HG03432 (cell line): ENCODE data around the gene POMZP3.
"Not testable (repeated sequence)": the region's sequence is repeated elsewhere in the genome, so short reads cannot be mapped to it uniquely, and the experiment has no call there.

Experiments used
- ATAC-seq: cut with Tn5 transposase; IDR thresholded peaks from one replicate; pipeline ENCODE4 v1.9.1; 2021; ENCODE audit warnings: mild to moderate bottlenecking, moderate library complexity; ENCODE audit not compliant: unreplicated experiment

The POMZP3 gene

GRCh38 chr7:76588586-76588985 lies 38.5 kb downstream of the POMZP3 start:
- ATAC-seq, result not testable (repeated sequence)

DNA sequence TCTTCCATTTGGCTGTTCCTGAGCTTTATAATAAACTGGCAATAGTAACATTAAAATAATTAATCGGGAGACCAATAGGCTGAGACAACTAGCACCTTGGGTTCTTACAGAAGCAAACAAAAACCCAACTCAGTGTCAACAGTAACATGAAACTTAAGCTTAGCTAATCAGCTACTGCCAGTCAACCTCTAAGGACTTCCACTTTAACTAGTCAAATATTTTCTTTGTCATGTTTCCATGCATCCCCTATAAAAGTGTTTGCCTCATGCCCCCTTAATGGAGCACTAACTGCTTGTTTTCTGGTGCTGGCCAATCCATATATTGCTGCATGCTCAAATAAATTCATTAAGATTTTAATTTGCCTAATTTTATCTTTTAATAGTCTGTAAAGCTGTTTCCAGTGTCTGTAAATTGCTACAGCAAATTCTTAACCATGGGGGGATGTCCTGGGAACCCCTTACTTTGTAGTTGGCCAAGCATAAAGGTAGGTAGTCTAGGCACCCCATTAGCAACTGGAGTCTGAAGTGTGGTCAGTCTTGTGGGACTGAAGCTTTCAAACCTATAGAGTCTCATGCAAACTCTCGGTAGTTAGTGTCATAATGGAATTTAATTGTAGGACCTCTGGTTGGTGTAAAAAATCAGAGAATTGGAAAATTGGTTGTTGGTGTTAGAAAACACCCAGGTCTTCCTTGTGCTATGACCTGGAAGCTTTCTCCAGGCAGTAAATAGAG lies 40.3 kb downstream of the POMZP3 start:
- ATAC-seq, result not testable (repeated sequence)

DNA sequence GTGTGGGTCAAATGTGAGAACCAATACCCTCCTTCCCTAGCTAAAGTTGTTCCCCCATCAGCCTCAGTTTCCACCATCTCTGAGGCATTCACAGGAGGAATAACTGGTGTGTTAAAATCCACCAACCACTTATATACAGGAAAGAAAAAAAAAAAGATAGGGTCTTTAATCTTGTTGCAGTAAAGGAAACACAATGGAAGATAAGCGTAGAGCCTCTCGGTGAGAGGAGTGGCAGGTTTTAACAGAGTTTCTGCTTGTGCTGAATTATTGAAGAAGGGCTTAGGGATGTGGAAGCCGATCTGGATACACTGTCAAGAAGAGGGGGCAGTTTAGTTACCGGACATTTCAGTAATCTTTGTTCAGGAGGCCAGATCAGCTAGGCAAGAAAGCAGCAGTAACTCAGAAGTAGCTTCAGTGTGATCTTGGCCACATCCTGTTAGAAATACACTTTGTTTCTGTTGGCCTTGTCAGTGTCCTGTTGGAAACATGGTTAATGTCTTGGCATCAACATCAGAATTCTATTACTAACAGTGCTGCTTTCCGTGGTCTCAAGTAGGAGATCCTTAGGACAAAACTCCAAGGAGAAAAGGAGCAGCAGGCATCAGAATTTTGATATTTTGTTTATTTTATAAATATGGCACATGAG lies 43.3 kb downstream of the POMZP3 start:
- ATAC-seq, result not testable (repeated sequence)

- not testable (repeated sequence) for ATAC-seq
Observed at GRCh38 chr7:76582848-76583631, 44.0 kb downstream of the POMZP3 start.

GRCh38 chr7:76575919-76576655 lies 51.0 kb downstream of the POMZP3 start:
- ATAC-seq, result not testable (repeated sequence)

GRCh38 chr7:76575431-76575830 lies 51.6 kb downstream of the POMZP3 start:
- ATAC-seq, result not testable (repeated sequence)

GRCh38 chr7:76572296-76572695 lies 54.8 kb downstream of the POMZP3 start:
- ATAC-seq, result not testable (repeated sequence)

- ATAC-seq, result not testable (repeated sequence)
Observed at GRCh38 chr7:76570324-76570775, 56.7 kb downstream of the POMZP3 start.

DNA sequence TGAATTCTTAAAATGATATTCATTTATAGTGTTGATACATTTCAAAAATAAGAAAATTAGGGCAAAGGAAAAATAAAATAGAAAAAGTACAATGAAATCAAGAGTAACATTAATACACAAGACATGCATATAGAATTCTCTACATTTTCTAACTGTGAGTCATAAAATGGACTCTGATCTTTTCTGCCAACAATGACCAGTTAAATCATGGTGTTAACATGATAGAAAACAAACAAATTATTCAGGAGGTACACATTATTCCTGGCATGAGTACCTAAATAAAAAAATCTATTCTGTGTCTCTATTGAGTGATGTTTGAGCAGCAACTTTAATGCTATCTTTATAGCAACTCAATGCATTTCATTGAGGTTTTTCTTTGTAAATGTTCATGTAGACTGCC lies 58.3 kb downstream of the POMZP3 start:
- ATAC-seq, result not testable (repeated sequence)

DNA sequence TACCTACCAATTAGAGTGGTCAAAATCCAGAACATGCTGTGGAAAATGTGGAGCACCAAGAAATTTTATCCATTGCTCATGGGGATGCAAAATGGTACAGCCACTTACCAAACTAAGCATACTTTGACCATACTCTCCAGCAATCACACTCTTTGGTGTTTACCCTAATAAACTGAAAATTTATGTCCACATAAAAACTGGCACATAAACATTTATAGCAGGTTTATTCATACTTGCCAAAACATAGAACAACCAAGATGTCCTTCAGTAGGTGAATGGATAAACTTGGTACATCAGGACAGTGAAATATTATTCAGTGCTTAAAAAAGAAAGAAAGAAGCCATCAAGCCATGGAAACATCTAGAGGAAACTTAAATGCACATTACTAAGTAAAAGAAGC lies 59.3 kb downstream of the POMZP3 start:
- ATAC-seq, result not testable (repeated sequence)

DNA sequence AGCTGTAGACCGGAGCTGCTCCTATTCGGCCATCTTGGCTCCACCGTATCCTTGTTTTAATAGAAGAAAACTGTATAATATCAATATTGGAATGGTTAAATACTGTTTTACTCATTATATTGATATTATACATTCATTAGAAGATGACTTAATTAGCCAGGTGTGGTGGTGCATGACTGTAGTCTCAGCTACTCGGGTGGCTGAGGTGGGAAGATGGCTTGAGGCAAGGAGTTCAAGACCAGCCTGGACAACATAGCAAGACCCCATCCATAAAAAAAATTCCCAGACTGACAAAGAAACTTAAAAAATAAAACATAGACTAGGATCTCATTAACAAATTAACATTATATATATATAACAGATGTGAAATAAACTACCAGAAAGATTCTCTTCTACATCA lies 59.8 kb downstream of the POMZP3 start:
- ATAC-seq, result not testable (repeated sequence)

- not testable (repeated sequence) for ATAC-seq
Observed at GRCh38 chr7:76565001-76565400, 62.1 kb downstream of the POMZP3 start.

- not testable (repeated sequence) for ATAC-seq
Observed at GRCh38 chr7:76561342-76561741, 65.7 kb downstream of the POMZP3 start.

DNA sequence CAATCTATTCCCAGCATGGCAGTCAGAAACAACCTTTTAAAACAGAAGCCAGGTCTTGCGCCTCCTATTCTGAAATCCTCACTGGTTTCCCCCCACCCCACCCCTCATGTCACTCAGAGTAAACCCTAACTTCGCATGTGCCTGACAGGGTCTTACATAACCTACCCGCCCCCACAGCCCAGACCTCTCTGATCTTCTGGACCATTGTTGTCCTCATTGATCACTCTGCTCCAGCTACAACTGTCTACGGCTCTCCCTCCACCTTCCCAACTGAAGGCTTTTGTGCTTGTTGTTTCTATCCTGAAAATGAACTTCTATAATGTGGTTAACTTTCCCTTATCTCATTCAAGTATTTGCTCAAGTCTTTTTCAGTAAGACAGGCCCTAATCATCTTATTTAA lies 66.9 kb downstream of the POMZP3 start:
- ATAC-seq, result not testable (repeated sequence)
